Measurements from ENCODE around the gene PLXDC2. TPM values are rescaled to one million over a fixed set of nuclear protein-coding genes. Genes with fewer than 3 reads are reported as not detected.

Gene PLXDC2
- polyA plus RNA-seq, 1 of the 3 experiments (the other 2 are of a cell fraction): 2.5 TPM

DNA sequence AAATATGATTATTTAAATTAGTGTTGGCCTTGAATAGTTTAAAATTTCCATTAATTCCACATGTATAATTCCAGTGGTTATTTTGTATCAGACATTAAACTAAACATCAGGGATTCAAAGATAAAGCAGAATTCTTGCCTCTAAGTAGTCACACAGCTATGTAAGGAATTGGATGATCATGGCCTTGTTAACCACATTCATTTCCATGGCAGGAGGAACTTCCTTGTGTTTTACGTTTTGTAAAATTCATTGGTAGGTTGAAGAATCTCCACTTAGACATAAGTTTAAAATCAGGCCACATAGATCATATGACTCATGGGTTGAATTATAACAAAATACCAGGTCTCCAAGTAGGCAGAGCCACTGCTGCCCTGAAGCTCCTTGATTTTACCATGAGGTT, 289.7 kb downstream of the PLXDC2 start (continued):
- TF ChIP-seq YY1 (IDR thresholded peaks at IDR 0.05; ENCODE audit: low read depth): no peak
- TF ChIP-seq, protein P1, sequence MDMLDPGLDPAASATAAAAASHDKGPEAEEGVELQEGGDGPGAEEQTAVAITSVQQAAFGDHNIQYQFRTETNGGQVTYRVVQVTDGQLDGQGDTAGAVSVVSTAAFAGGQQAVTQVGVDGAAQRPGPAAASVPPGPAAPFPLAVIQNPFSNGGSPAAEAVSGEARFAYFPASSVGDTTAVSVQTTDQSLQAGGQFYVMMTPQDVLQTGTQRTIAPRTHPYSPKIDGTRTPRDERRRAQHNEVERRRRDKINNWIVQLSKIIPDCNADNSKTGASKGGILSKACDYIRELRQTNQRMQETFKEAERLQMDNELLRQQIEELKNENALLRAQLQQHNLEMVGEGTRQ (IDR thresholded peaks at IDR 0.05; ENCODE audit: borderline replicate concordance, low read depth, low read length): no peak
- no peak for TF ChIP-seq EZH2phosphoT487 (IDR thresholded peaks at IDR 0.05; ENCODE audit: borderline replicate concordance, low read depth)
- no peak for TF ChIP-seq FOXJ3 (CRISPR knock-in tag; IDR thresholded peaks at IDR 0.05)

DNA sequence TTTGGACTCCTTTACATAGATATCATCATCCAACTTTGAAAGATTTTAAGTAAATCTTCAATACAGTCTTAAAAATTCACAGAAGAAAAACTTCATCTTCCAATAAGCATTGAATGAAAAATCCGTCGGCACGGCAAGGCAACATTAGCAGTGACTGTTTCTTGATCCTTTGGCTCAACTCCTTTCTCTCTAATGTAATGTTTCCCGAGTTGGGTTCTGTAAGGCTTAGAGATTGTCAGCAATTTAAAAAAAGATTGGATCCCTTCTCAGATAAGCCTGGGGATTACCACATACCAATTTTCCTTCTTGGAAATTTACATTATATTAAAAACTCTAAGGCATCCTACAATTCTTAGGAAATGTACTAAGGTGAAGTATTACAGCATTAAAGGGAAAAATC, 291.8 kb downstream of the PLXDC2 start:
- Histone ChIP-seq H3K36me3 (replicated peaks in 1 of 2; ENCODE audit: control insufficient read depth in 1 of 2, insufficient read depth in 2 of 2, low read length in 1 of 2) (no peaks in the 10 kb centered on the region), H2AFZ (ENCODE audit: low read depth) (no peak overlapping the region), H3K27ac (ENCODE audit: low read depth in 2 of 2, low read length in 1 of 2) (no peak overlapping the region), H3K79me2 (ENCODE audit: insufficient read depth) (no peaks in the 10 kb centered on the region), H3F3A (replicated peaks; ENCODE audit: insufficient read depth) (no peaks in the 10 kb centered on the region), H3K9me3 (no peaks in the 10 kb centered on the region), H3K9ac (no peak overlapping the region), H3K4me3 (ENCODE audit: low read depth in 2 of 2, low read length in 1 of 2) (no peak overlapping the region), H3K27me3 (ENCODE audit: insufficient read depth) (no peaks in the 10 kb centered on the region), H3K4me1 (ENCODE audit: control insufficient read depth in 1 of 2, insufficient read depth in 2 of 2, low read depth in 1 of 2, low read length in 1 of 2) (no peaks in the 10 kb centered on the region; a peak in 1 of 4 replicates), H3K9me2 (0 out of 2 replicates have a peak, but pooled peaks cover 3% of the 10 kb centered on the region), H4K20me1 (ENCODE audit: insufficient read depth) (no peaks in the 10 kb centered on the region), H3K4me2 (no peak overlapping the region)
- TF ChIP-seq, protein P2, sequence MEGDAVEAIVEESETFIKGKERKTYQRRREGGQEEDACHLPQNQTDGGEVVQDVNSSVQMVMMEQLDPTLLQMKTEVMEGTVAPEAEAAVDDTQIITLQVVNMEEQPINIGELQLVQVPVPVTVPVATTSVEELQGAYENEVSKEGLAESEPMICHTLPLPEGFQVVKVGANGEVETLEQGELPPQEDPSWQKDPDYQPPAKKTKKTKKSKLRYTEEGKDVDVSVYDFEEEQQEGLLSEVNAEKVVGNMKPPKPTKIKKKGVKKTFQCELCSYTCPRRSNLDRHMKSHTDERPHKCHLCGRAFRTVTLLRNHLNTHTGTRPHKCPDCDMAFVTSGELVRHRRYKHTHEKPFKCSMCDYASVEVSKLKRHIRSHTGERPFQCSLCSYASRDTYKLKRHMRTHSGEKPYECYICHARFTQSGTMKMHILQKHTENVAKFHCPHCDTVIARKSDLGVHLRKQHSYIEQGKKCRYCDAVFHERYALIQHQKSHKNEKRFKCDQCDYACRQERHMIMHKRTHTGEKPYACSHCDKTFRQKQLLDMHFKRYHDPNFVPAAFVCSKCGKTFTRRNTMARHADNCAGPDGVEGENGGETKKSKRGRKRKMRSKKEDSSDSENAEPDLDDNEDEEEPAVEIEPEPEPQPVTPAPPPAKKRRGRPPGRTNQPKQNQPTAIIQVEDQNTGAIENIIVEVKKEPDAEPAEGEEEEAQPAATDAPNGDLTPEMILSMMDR (IDR thresholded peaks at IDR 0.05): no peak
- TF ChIP-seq RFX5 (IDR thresholded peaks at IDR 0.05; ENCODE audit: low read length) (no peak), EP300 (IDR thresholded peaks at IDR 0.05; ENCODE audit: borderline replicate concordance in 1 of 2, low read depth in 1 of 2, low read length in 1 of 2) (no peak), TCF12 (IDR thresholded peaks at IDR 0.05) (no peak), NFIC (IDR thresholded peaks at IDR 0.05; ENCODE audit: borderline replicate concordance) (no peak), SMC3 (IDR thresholded peaks at IDR 0.05; ENCODE audit: low read depth, low read length) (no peak)
- TF ChIP-seq, protein P3, sequence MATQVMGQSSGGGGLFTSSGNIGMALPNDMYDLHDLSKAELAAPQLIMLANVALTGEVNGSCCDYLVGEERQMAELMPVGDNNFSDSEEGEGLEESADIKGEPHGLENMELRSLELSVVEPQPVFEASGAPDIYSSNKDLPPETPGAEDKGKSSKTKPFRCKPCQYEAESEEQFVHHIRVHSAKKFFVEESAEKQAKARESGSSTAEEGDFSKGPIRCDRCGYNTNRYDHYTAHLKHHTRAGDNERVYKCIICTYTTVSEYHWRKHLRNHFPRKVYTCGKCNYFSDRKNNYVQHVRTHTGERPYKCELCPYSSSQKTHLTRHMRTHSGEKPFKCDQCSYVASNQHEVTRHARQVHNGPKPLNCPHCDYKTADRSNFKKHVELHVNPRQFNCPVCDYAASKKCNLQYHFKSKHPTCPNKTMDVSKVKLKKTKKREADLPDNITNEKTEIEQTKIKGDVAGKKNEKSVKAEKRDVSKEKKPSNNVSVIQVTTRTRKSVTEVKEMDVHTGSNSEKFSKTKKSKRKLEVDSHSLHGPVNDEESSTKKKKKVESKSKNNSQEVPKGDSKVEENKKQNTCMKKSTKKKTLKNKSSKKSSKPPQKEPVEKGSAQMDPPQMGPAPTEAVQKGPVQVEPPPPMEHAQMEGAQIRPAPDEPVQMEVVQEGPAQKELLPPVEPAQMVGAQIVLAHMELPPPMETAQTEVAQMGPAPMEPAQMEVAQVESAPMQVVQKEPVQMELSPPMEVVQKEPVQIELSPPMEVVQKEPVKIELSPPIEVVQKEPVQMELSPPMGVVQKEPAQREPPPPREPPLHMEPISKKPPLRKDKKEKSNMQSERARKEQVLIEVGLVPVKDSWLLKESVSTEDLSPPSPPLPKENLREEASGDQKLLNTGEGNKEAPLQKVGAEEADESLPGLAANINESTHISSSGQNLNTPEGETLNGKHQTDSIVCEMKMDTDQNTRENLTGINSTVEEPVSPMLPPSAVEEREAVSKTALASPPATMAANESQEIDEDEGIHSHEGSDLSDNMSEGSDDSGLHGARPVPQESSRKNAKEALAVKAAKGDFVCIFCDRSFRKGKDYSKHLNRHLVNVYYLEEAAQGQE (IDR thresholded peaks at IDR 0.05; ENCODE audit: low read depth, low read length): no peak
- TF ChIP-seq, protein P1 (IDR thresholded peaks at IDR 0.05; ENCODE audit: borderline replicate concordance, low read depth, low read length): no peak
- TF ChIP-seq, protein P4, sequence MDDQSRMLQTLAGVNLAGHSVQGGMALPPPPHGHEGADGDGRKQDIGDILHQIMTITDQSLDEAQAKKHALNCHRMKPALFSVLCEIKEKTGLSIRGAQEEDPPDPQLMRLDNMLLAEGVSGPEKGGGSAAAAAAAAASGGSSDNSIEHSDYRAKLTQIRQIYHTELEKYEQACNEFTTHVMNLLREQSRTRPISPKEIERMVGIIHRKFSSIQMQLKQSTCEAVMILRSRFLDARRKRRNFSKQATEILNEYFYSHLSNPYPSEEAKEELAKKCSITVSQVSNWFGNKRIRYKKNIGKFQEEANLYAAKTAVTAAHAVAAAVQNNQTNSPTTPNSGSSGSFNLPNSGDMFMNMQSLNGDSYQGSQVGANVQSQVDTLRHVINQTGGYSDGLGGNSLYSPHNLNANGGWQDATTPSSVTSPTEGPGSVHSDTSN (IDR thresholded peaks at IDR 0.05): no peak
- CTCF ChIA-PET: no interaction called here
- POLR2A ChIA-PET: no interaction called here
- WGBS (ENCODE audit: low lambda C conversion rate): 75% methylated on average over 4 of the region's 4 CpGs
- no peak for DNase-seq

Measured in SK-N-SH (cell line).